8988T (cell line): ENCODE measurements around the gene SPATS2.
"Not testable (repeated sequence)": the region's sequence is repeated elsewhere in the genome, so short reads cannot be mapped to it uniquely, and the experiment has no call there.

ENCODE experiments used
- DNase-seq: peaks from one replicate; pipeline ENCODE4 v3.0.0; 2011

SPATS2 gene

GRCh38 chr12:49357103-49357678, 10.1 kb upstream of the SPATS2 start:
- DNase-seq: no peak

- DNase-seq: no peak
Measured at GRCh38 chr12:49358483-49359141, 8.7 kb upstream of the SPATS2 start.

- no peak for DNase-seq
Measured at GRCh38 chr12:49359671-49360070, 7.6 kb upstream of the SPATS2 start.

- no peak for DNase-seq
Measured at GRCh38 chr12:49362077-49362476, 5.2 kb upstream of the SPATS2 start.

- no peak for DNase-seq
Measured at GRCh38 chr12:49364989-49365388, 2.3 kb upstream of the SPATS2 start.

- no peak for DNase-seq
Measured at GRCh38 chr12:49365542-49365941, 1.7 kb upstream of the SPATS2 start.

GRCh38 chr12:49366096-49366651, 1.1 kb upstream of the SPATS2 start:
- DNase-seq: peak; percentile 44

- peak; percentile 90 for DNase-seq
Measured at GRCh38 chr12:49366652-49367380, 446 bp upstream of the SPATS2 start.

GRCh38 chr12:49368240-49368600, 958 bp downstream of the SPATS2 start:
- no peak for DNase-seq

- DNase-seq: no peak
Measured at GRCh38 chr12:49369411-49370145, 2.3 kb downstream of the SPATS2 start.

GRCh38 chr12:49370539-49370938, 3.3 kb downstream of the SPATS2 start:
- no peak for DNase-seq

GRCh38 chr12:49375406-49375805, 8.1 kb downstream of the SPATS2 start:
- no peak for DNase-seq

GRCh38 chr12:49377386-49377785, 10.1 kb downstream of the SPATS2 start:
- no peak for DNase-seq

- DNase-seq: not testable (repeated sequence)
Measured at GRCh38 chr12:49380184-49380583, 12.9 kb downstream of the SPATS2 start.

- no peak for DNase-seq
Measured at GRCh38 chr12:49388682-49389386, 21.6 kb downstream of the SPATS2 start.

GRCh38 chr12:49389387-49389703, 22.1 kb downstream of the SPATS2 start:
- DNase-seq: no peak

GRCh38 chr12:49397000-49397399, 29.7 kb downstream of the SPATS2 start:
- no peak for DNase-seq

- DNase-seq: no peak
Measured at GRCh38 chr12:49400304-49400703, 33.0 kb downstream of the SPATS2 start.

GRCh38 chr12:49403971-49404450, 36.7 kb downstream of the SPATS2 start:
- DNase-seq: no peak

GRCh38 chr12:49404956-49405355, 37.7 kb downstream of the SPATS2 start:
- DNase-seq: no peak

- DNase-seq: no peak
Measured at GRCh38 chr12:49410818-49411217, 43.6 kb downstream of the SPATS2 start.

GRCh38 chr12:49413010-49413409, 45.7 kb downstream of the SPATS2 start:
- no peak for DNase-seq

- no peak for DNase-seq
Measured at GRCh38 chr12:49413796-49414195, 46.5 kb downstream of the SPATS2 start.
